Upper lobe of left lung (tissue), 4 donors: ENCODE results near the gene LRRFIP1.

ENCODE experiments used
- POLR2AphosphoS5 ChIP-seq, 2 donors: sonication (generic); formaldehyde crosslinking; IDR thresholded peaks; one replicate each; pipeline ENCODE4 v1.5.1; 2017; ENCODE audit warnings: antibody characterized with exemption in 2 of 2
- TF ChIP-seq, protein P1 (sequence below), 6 experiments: fragments of 450-650 bp in 4 of 6; fragments of 200-600 bp in 2 of 6; sonication (generic) in 2 of 6; IDR thresholded peaks; one replicate each; pipeline ENCODE4 v1.5.1; 2016 to 2019; ENCODE audit warnings: antibody characterized with exemption in 6 of 6

DNA sequence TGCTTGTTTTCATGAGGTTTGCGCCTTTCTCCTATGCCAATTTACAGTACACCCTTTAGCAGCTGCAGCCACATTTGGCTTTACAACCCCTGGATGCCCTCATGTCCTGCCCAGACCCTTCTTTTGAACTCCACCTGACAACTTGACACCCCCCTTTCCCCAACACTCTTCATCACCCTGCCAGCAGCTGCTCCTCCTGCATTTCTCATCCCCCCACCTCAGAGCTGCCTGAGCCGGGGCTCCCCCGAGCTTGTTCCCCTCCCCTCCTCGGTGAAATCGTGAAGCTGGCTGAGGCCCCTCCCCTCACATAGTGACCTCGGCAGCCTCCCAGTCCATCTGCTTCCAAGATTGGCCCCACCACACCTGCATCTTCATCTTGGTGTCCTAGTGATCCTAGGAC lies 40.5 kb downstream of the LRRFIP1 start:
- TF ChIP-seq POLR2AphosphoS5 (IDR thresholded peaks at IDR 0.05), result no peak
- TF ChIP-seq, protein P1, sequence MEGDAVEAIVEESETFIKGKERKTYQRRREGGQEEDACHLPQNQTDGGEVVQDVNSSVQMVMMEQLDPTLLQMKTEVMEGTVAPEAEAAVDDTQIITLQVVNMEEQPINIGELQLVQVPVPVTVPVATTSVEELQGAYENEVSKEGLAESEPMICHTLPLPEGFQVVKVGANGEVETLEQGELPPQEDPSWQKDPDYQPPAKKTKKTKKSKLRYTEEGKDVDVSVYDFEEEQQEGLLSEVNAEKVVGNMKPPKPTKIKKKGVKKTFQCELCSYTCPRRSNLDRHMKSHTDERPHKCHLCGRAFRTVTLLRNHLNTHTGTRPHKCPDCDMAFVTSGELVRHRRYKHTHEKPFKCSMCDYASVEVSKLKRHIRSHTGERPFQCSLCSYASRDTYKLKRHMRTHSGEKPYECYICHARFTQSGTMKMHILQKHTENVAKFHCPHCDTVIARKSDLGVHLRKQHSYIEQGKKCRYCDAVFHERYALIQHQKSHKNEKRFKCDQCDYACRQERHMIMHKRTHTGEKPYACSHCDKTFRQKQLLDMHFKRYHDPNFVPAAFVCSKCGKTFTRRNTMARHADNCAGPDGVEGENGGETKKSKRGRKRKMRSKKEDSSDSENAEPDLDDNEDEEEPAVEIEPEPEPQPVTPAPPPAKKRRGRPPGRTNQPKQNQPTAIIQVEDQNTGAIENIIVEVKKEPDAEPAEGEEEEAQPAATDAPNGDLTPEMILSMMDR (IDR thresholded peaks at IDR 0.05), result no peak
